Neural cell (in vitro differentiated cells): Measurements from ENCODE around the gene CDYL.

Experiments used
- CTCF ChIP-seq: fragments of 450-650 bp; IDR thresholded peaks from 2 replicates; pipeline ENCODE4 v1.5.1; 2014; ENCODE audit warnings: antibody characterized with exemption, mild to moderate bottlenecking, moderate library complexity; ENCODE audit not compliant: poor library complexity, severe bottlenecking
- POLR2AphosphoS5 ChIP-seq: IDR thresholded peaks from 2 replicates; pipeline ENCODE4 v1.6.1; 2012

GRCh38 chr6:4802312-4802935, 26.2 kb downstream of the CDYL start:
- TF ChIP-seq CTCF = no peak
- TF ChIP-seq POLR2AphosphoS5 = no peak
